GM18520 (cell line): ENCODE results near the gene TRDMT1.
"Not testable (repeated sequence)": the region's sequence is repeated elsewhere in the genome, so short reads cannot be mapped to it uniquely, and the experiment has no call there.

Source experiments
- ATAC-seq: cut with Tn5 transposase; IDR thresholded peaks from one replicate; pipeline ENCODE4 v1.9.1; 2021; ENCODE audit not compliant: unreplicated experiment

TRDMT1 gene

GRCh38 chr10:17138460-17139042, 62.9 kb downstream of the TRDMT1 start:
- no peak for ATAC-seq

GRCh38 chr10:17134737-17135260, 66.7 kb downstream of the TRDMT1 start:
- ATAC-seq, result no peak

- no peak for ATAC-seq
Measured at GRCh38 chr10:17134282-17134681, 67.2 kb downstream of the TRDMT1 start.

GRCh38 chr10:17129741-17130140, 71.7 kb downstream of the TRDMT1 start, which contains the start of gene CUBN:
TSS of gene CUBN (minus strand) at chr10:17129811. CDS start at chr10:17129765, 46 bp downstream.
- no peak for ATAC-seq

- ATAC-seq, result no peak
Measured at GRCh38 chr10:17128261-17128660, 73.2 kb downstream of the TRDMT1 start.

- no peak for ATAC-seq
Measured at GRCh38 chr10:17126327-17126726, 75.1 kb downstream of the TRDMT1 start.

- no peak for ATAC-seq
Measured at GRCh38 chr10:17125206-17125893, 76.1 kb downstream of the TRDMT1 start.

- ATAC-seq, result no peak
Measured at GRCh38 chr10:17123961-17124360, 77.5 kb downstream of the TRDMT1 start.

- ATAC-seq, result no peak
Measured at GRCh38 chr10:17122726-17123661, 78.5 kb downstream of the TRDMT1 start.

- no peak for ATAC-seq
Measured at GRCh38 chr10:17122052-17122451, 79.4 kb downstream of the TRDMT1 start.

- no peak for ATAC-seq
Measured at GRCh38 chr10:17120694-17121093, 80.8 kb downstream of the TRDMT1 start.

GRCh38 chr10:17119845-17120244, 81.6 kb downstream of the TRDMT1 start:
- ATAC-seq, result no peak

GRCh38 chr10:17116193-17116592, 85.3 kb downstream of the TRDMT1 start:
- no peak for ATAC-seq

- no peak for ATAC-seq
Measured at GRCh38 chr10:17115683-17116082, 85.8 kb downstream of the TRDMT1 start.

- not testable (repeated sequence) for ATAC-seq
Measured at GRCh38 chr10:17114878-17115444, 86.5 kb downstream of the TRDMT1 start.

- no peak for ATAC-seq
Measured at GRCh38 chr10:17113889-17114540, 87.5 kb downstream of the TRDMT1 start.

GRCh38 chr10:17113346-17113745, 88.1 kb downstream of the TRDMT1 start:
- no peak for ATAC-seq

- ATAC-seq, result no peak
Measured at GRCh38 chr10:17112566-17112965, 88.9 kb downstream of the TRDMT1 start.

- no peak for ATAC-seq
Measured at GRCh38 chr10:17109475-17110207, 91.8 kb downstream of the TRDMT1 start.

GRCh38 chr10:17109046-17109445, 92.4 kb downstream of the TRDMT1 start:
- ATAC-seq, result no peak
